Measurements from ENCODE around the gene TFB1M. TPM values are rescaled to one million over a fixed set of nuclear protein-coding genes. Genes with fewer than 3 reads are reported as not detected.

TFB1M gene
- total RNA-seq, 1 donor from 2014 or later, result 19.1 TPM

- no peak overlapping the region for H3K4me3 Mint-ChIP-seq (ENCODE audit: unreplicated experiment)
- no peaks in the 10 kb centered on the region for H3K4me1 Mint-ChIP-seq (ENCODE audit: unreplicated experiment)
- H3K36me3 Mint-ChIP-seq (ENCODE audit: unreplicated experiment), result peaks cover 5% of the 10 kb centered on the region
- no peak for DNase-seq (ENCODE audit: extremely low spot score, unreplicated experiment)
- no peaks in the 10 kb centered on the region for H3K27me3 Mint-ChIP-seq (ENCODE audit: unreplicated experiment)
- H3K9me3 Mint-ChIP-seq (ENCODE audit: unreplicated experiment), result peaks cover 20% of the 10 kb centered on the region
- TF ChIP-seq, protein P1, sequence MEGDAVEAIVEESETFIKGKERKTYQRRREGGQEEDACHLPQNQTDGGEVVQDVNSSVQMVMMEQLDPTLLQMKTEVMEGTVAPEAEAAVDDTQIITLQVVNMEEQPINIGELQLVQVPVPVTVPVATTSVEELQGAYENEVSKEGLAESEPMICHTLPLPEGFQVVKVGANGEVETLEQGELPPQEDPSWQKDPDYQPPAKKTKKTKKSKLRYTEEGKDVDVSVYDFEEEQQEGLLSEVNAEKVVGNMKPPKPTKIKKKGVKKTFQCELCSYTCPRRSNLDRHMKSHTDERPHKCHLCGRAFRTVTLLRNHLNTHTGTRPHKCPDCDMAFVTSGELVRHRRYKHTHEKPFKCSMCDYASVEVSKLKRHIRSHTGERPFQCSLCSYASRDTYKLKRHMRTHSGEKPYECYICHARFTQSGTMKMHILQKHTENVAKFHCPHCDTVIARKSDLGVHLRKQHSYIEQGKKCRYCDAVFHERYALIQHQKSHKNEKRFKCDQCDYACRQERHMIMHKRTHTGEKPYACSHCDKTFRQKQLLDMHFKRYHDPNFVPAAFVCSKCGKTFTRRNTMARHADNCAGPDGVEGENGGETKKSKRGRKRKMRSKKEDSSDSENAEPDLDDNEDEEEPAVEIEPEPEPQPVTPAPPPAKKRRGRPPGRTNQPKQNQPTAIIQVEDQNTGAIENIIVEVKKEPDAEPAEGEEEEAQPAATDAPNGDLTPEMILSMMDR (IDR thresholded peaks at IDR 0.05), result no peak
- no peak overlapping the region for H3K27ac Mint-ChIP-seq (ENCODE audit: unreplicated experiment)
These were observed 37.2 kb upstream of the TFB1M start for GRCh38 chr6:155351273-155352129.

DNA sequence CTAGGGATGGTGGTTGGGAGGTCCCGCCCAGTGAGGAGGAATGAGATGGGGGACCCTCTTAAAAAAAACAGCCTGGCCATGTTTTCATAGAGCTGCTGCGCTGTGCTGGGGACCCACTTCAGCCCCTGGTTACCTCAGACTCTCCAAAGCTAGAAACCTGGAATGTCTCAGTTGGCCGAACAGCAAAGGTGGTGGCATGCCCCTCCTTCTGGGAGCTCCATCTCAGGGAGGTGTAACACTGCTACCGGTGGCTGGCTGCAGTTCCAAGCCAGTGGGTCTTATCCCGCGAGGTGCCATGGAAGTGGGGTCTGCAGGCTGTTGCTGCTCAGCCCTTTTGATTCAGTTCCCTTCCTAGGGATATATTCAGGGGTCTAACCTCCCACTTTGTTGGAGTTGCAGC, 35.7 kb upstream of the TFB1M start:
- TF ChIP-seq, protein P1 (IDR thresholded peaks at IDR 0.05), result no peak

DNA sequence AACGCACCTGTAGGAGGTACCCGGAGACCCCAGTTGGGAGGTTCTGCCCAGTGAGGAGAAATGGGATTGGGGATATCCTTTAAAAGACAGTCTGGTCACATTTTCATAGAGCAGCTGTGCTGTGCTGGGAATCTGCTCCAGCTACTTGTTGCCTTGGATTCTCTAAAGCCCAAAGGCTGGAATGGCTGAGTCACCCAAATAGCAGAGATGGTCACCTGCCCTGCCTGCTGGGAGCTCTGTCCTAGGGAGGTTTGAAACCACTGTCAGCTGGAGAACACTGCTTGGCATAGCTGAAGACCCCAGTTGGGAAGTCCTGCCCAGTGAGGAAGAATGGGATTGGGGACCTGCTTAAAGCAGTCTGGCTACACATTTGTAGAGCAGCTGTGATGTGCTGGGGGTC, 34.8 kb upstream of the TFB1M start:
- Mint-ChIP-seq H3K4me1 (ENCODE audit: unreplicated experiment) (no peaks in the 10 kb centered on the region), H3K36me3 (ENCODE audit: unreplicated experiment) (peaks cover under 1% of the 10 kb centered on the region), H3K27me3 (ENCODE audit: unreplicated experiment) (no peaks in the 10 kb centered on the region), H3K27ac (ENCODE audit: unreplicated experiment) (no peak overlapping the region), H3K4me3 (ENCODE audit: unreplicated experiment) (no peak overlapping the region), H3K9me3 (ENCODE audit: unreplicated experiment) (peaks cover 22% of the 10 kb centered on the region)
- TF ChIP-seq, protein P1 (IDR thresholded peaks at IDR 0.05), result no peak
- no peak for DNase-seq (ENCODE audit: extremely low spot score, unreplicated experiment)

More for the DNA sequence above, 35.7 kb upstream of the TFB1M start:
- no peak overlapping the region for H3K4me3 Mint-ChIP-seq (ENCODE audit: unreplicated experiment)
- H3K36me3 Mint-ChIP-seq (ENCODE audit: unreplicated experiment), result peaks cover 5% of the 10 kb centered on the region
- H3K27me3 Mint-ChIP-seq (ENCODE audit: unreplicated experiment), result no peaks in the 10 kb centered on the region
- H3K9me3 Mint-ChIP-seq (ENCODE audit: unreplicated experiment), result peaks cover 29% of the 10 kb centered on the region
- no peaks in the 10 kb centered on the region for H3K4me1 Mint-ChIP-seq (ENCODE audit: unreplicated experiment)
- no peak for DNase-seq (ENCODE audit: extremely low spot score, unreplicated experiment)
- no peak overlapping the region for H3K27ac Mint-ChIP-seq (ENCODE audit: unreplicated experiment)

GRCh38 chr6:155347800-155348199, 33.5 kb upstream of the TFB1M start:
- no peaks in the 10 kb centered on the region for H3K4me1 Mint-ChIP-seq (ENCODE audit: unreplicated experiment)
- H3K27me3 Mint-ChIP-seq (ENCODE audit: unreplicated experiment), result no peaks in the 10 kb centered on the region
- TF ChIP-seq, protein P1 (IDR thresholded peaks at IDR 0.05), result no peak
- DNase-seq (ENCODE audit: extremely low spot score, unreplicated experiment), result no peak
- H3K4me3 Mint-ChIP-seq (ENCODE audit: unreplicated experiment), result no peak overlapping the region
- H3K27ac Mint-ChIP-seq (ENCODE audit: unreplicated experiment), result no peak overlapping the region
- H3K9me3 Mint-ChIP-seq (ENCODE audit: unreplicated experiment), result peaks cover 21% of the 10 kb centered on the region
- H3K36me3 Mint-ChIP-seq (ENCODE audit: unreplicated experiment), result no peaks in the 10 kb centered on the region

DNA sequence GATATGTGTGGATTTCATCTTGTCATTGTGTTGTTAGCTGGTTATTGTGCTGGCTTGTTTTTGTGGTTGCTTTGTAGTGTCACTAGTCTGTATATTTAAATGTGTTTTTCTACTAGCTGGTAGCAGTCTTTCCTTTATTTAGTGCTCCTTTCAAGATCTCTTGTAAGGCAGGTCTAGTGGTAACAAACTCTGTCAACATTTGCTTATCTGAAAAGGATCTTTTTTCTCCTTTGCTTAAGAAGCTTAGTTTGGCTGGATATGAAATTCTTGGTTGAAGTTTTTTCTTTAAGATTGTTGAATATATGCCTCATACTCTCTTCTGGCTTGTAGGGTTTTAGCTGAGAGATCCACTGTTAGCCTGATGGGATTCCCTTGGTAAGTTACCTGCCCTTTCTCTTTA, 32.7 kb upstream of the TFB1M start:
- H3K27me3 Mint-ChIP-seq (ENCODE audit: unreplicated experiment), result no peaks in the 10 kb centered on the region
- no peaks in the 10 kb centered on the region for H3K4me1 Mint-ChIP-seq (ENCODE audit: unreplicated experiment)
- no peaks in the 10 kb centered on the region for H3K36me3 Mint-ChIP-seq (ENCODE audit: unreplicated experiment)
- no peak overlapping the region for H3K27ac Mint-ChIP-seq (ENCODE audit: unreplicated experiment)
- H3K4me3 Mint-ChIP-seq (ENCODE audit: unreplicated experiment), result no peak overlapping the region
- no peak for DNase-seq (ENCODE audit: extremely low spot score, unreplicated experiment)
- peaks cover 21% of the 10 kb centered on the region for H3K9me3 Mint-ChIP-seq (ENCODE audit: unreplicated experiment)
- TF ChIP-seq, protein P1 (IDR thresholded peaks at IDR 0.05), result no peak
